Stimulated activated effector memory CD8-positive, alpha-beta T cell treated with anti-CD3 and anti-CD28 coated beads, Interleukin-12 subunit alpha, Interleukin-12 subunit beta, amount 100 ng/mL, for 72 hours (primary cell): ENCODE results near the gene NTN5.
A peak's percentile ranks its signal among the peaks of the same experiment; 100 is the strongest.
"Not testable (repeated sequence)": the region's sequence is repeated elsewhere in the genome, so short reads cannot be mapped to it uniquely, and the experiment has no call there.

ENCODE experiments used
- ATAC-seq: fragments of 150-1000 bp; cut with Tn5 transposase; 2 replicates; pipeline ENCODE4 v1.10.0; 2021
- DNase-seq, 2 donors: peaks; one replicate each; pipeline ENCODE4 v3.0.0; 2021 to 2022; ENCODE audit warnings: low spot score in 2 of 2
- H3K27ac Mint-ChIP-seq: one replicate; pipeline ENCODE4 v1.8.0; 2022; ENCODE audit warnings: mild to moderate bottlenecking, mixed read lengths
- H3K36me3 Mint-ChIP-seq: one replicate; pipeline ENCODE4 v1.8.0; 2022; ENCODE audit warnings: mild to moderate bottlenecking, mixed read lengths
- H3K4me1 Mint-ChIP-seq: one replicate; pipeline ENCODE4 v1.8.0; 2022; ENCODE audit warnings: mixed read lengths
- H3K4me3 Mint-ChIP-seq: one replicate; pipeline ENCODE4 v1.8.0; 2022; ENCODE audit warnings: mild to moderate bottlenecking, mixed read lengths
- H3K9me3 Mint-ChIP-seq: one replicate; pipeline ENCODE4 v1.8.0; 2022; ENCODE audit warnings: mixed read lengths

NTN5 gene

DNA sequence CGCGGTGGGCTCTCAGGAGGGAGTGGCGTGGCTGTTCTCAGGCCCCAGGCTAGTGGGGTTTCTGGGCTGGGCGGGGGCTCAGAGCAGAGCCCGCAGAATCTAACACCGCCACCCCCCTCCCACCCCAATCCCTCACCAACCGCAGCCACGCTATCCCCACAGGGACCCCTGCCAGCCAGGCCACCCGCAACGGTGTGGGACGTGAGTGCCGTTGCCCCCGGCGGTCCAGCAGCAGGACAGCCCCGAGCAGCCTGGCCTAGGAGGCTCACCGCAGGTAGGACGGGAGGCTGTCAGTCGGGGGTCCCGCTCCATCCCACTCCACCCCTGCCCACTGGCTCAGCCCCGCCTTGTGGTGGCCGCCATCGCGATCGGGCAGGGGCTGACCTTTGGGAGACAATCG, at the start of gene NTN5:
Gene NTN5, minus strand, starts transcription at position 24 of the 400 bp plus-strand sequence. CDS start 2,031 bp downstream, outside the sequence.
- Mint-ChIP-seq H3K9me3 (no peaks in the 10 kb centered on the region), H3K36me3 (peaks cover 18% of the 10 kb centered on the region), H3K4me3 (no peak within 1 kb of the TSS), H3K27ac (no peak within 1 kb of the TSS), H3K4me1 (peaks cover 16% of the 10 kb centered on the region)
- DNase-seq (no peak), ATAC-seq (no peak)

DNA sequence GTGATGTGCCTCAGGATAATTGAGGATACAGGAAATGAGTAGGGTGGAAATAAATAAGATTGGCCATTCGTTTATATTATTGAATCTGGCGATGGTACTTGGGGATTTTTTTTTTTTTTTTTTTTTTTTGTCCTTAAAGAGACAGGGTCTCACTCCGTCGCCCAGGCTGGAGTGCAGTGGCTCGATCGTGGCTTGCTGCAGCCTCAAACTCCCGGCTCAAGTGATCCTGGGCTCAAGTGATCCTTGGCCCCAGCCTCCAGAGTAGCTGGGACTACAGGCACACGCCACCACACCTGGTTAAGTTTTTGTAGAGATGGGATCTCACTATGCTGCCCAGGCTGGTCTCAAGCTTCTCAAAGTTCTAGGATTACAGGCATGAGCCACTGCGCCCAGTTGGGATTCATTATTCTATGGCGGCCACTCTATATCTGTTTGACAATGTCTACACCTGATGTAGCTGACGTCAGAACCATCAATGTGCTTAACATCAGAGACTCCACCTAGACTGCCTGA, 49.4 kb upstream of the NTN5 start:
- Mint-ChIP-seq H3K9me3 (peaks cover 15% of the 10 kb centered on the region), H3K27ac (no peak overlapping the region), H3K4me3 (no peak overlapping the region), H3K4me1 (peaks cover 33% of the 10 kb centered on the region), H3K36me3 (peaks cover 6% of the 10 kb centered on the region)
- no peak for ATAC-seq
- no peak for DNase-seq

DNA sequence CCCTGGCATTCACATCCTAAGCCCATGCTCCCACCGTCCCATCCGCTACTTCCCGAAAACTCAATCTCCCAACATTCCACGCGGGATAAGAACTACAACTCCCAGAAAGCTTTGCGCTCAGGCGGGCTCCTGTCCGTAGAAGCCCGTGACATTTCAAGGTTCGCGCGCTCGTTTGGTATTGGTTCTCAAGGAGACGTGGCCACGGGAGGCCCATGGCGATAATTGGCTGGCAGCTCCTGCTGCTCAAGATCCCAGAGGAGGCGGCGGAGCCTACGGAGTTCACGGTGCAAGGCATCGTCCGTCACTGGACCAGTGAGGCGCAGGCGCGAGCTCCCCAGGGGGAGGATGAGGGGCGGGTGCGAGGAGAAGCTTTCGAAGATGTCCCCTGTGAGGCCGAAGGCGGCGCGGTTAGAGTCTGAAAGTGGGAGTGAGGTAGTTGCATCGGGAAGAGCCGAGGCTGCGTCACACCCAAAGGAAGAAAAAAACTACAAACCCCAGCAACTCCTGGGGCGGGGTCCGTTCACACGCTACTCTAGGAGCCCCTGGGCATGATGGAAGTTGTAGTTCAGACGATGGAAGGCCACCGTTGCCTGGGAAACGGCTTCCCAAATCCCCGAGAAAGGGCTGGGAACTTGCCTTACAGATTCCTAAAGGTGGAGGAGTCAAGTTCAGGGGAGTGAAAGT, 47.9 kb upstream of the NTN5 start:
- H3K27ac Mint-ChIP-seq, result peak overlapping the region; percentile 96

GRCh38 chr19:48720251-48720612, 47.4 kb upstream of the NTN5 start:
- H3K4me3 Mint-ChIP-seq, result peak overlapping the region; percentile 86
- peak overlapping the region; percentile 96 for H3K27ac Mint-ChIP-seq
- peaks cover 6% of the 10 kb centered on the region for H3K9me3 Mint-ChIP-seq
- DNase-seq (no peak), ATAC-seq (peak; percentile 2)
- H3K36me3 Mint-ChIP-seq, result peaks cover 6% of the 10 kb centered on the region
- peaks cover 21% of the 10 kb centered on the region for H3K4me1 Mint-ChIP-seq

More for the DNA sequence above, 47.9 kb upstream of the NTN5 start:
- Mint-ChIP-seq H3K9me3 (peaks cover 10% of the 10 kb centered on the region), H3K4me1 (peaks cover 24% of the 10 kb centered on the region), H3K4me3 (peak overlapping the region; percentile 86), H3K36me3 (peaks cover 6% of the 10 kb centered on the region)
- DNase-seq (peak; percentile 80 to 95), ATAC-seq (peak; percentile 95)

DNA sequence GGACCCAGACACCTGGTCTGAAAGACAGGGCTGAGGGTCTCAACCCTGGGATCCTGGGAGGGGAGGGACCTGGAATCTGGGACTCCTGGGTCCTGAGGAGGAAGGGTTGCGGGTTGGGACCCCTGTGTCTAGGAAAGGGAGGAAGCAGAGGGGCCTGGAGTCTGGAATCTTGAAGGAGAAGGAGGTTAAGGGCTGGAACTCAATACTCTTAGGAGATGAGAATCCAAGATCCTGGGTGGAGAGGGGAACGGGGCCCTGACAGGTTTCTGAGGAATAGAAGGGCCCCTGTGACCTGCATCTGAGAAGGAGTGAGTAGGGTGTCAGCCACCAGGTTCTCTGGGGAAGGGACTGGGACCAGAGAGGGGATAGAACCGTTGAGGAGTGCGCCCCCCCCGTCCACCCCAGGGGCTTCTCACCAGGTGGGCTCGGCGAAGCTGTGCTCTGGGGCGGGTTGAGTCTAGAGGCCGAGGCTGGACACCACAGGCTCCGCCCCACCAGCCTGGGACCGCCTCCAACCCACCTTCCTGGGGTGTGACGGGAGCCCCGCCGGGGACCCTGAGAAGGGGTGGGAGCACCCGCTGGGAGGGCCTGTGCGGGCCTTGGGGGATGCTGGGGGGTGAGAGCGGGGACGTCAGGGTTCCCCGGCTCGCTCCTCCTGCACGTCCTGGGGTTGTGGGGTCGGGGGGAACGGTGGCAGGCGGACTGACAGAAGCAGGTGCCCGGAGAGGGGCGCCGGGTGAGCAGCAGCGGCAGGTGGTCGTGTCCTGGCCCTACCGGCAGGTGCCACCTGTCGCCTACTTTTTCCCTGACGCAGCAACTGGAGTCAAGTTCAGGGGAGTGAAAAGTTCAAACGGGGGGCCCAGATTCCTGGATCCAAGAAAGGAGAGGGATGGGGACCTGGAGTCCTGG, 46.7 kb upstream of the NTN5 start, which contains the start of gene MAMSTR:
Gene MAMSTR, minus strand, starts transcription at position 463 of the 909 bp plus-strand sequence. CDS start 694 bp downstream, outside the sequence.
- H3K4me3 Mint-ChIP-seq, result peak within 1 kb of the TSS; percentile 86
- ATAC-seq (no peak), DNase-seq (no peak)
- no peaks in the 10 kb centered on the region for H3K9me3 Mint-ChIP-seq
- peak within 1 kb of the TSS; percentile 96 for H3K27ac Mint-ChIP-seq
- peaks cover 21% of the 10 kb centered on the region for H3K4me1 Mint-ChIP-seq
- peaks cover 6% of the 10 kb centered on the region for H3K36me3 Mint-ChIP-seq

- peak overlapping the region; percentile 50 for H3K27ac Mint-ChIP-seq
- H3K4me3 Mint-ChIP-seq, result no peak overlapping the region
- H3K4me1 Mint-ChIP-seq, result peaks cover 23% of the 10 kb centered on the region
- ATAC-seq (no peak), DNase-seq (no peak)
- no peaks in the 10 kb centered on the region for H3K9me3 Mint-ChIP-seq
- H3K36me3 Mint-ChIP-seq, result peaks cover 6% of the 10 kb centered on the region
Measured at GRCh38 chr19:48718711-48719231, 46.0 kb upstream of the NTN5 start.

- not testable (repeated sequence) for H3K27ac Mint-ChIP-seq, H3K36me3 Mint-ChIP-seq, H3K4me3 Mint-ChIP-seq, ATAC-seq, H3K9me3 Mint-ChIP-seq, DNase-seq
- peaks cover 29% of the 10 kb centered on the region for H3K4me1 Mint-ChIP-seq
Measured at GRCh38 chr19:48718106-48718505, 45.3 kb upstream of the NTN5 start.

GRCh38 chr19:48716562-48717291, 43.9 kb upstream of the NTN5 start:
- peaks cover 6% of the 10 kb centered on the region for H3K36me3 Mint-ChIP-seq
- no peak overlapping the region for H3K4me3 Mint-ChIP-seq

DNA sequence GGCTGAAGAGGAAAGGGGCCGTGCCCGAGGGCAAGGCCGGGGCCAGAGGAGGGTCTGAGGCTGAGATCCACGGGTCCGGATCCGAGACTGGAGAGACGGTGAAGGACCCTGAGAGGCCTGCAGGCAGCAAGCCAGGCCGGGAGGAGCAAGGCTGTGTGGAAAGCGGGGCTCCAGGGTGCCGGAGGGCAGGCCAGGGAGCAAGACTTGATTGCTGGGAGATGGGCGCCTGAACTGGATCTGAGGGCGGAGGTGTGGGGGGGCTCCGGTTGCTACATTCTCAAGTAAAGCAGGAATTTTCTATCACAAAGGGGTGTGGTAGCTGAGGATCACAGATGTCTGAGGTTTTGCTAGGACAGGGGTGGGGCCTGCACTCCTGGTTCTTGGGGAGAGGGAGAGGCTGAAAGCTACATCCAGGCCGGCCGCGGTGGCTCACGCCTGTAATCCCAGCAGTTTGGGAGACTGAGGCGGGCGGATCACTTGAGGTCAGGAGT, 42.9 kb upstream of the NTN5 start:
- Mint-ChIP-seq H3K4me1 (peaks cover 28% of the 10 kb centered on the region), H3K9me3 (no peaks in the 10 kb centered on the region), H3K36me3 (peaks cover 2% of the 10 kb centered on the region), H3K27ac (no peak overlapping the region), H3K4me3 (peak overlapping the region; percentile 79)
- DNase-seq (no peak), ATAC-seq (no peak)

More at GRCh38 chr19:48716562-48717291, 43.9 kb upstream of the NTN5 start:
- ATAC-seq, result no peak
- peaks cover 34% of the 10 kb centered on the region for H3K4me1 Mint-ChIP-seq
- H3K27ac Mint-ChIP-seq, result no peak overlapping the region
- no peaks in the 10 kb centered on the region for H3K9me3 Mint-ChIP-seq
- no peak for DNase-seq

DNA sequence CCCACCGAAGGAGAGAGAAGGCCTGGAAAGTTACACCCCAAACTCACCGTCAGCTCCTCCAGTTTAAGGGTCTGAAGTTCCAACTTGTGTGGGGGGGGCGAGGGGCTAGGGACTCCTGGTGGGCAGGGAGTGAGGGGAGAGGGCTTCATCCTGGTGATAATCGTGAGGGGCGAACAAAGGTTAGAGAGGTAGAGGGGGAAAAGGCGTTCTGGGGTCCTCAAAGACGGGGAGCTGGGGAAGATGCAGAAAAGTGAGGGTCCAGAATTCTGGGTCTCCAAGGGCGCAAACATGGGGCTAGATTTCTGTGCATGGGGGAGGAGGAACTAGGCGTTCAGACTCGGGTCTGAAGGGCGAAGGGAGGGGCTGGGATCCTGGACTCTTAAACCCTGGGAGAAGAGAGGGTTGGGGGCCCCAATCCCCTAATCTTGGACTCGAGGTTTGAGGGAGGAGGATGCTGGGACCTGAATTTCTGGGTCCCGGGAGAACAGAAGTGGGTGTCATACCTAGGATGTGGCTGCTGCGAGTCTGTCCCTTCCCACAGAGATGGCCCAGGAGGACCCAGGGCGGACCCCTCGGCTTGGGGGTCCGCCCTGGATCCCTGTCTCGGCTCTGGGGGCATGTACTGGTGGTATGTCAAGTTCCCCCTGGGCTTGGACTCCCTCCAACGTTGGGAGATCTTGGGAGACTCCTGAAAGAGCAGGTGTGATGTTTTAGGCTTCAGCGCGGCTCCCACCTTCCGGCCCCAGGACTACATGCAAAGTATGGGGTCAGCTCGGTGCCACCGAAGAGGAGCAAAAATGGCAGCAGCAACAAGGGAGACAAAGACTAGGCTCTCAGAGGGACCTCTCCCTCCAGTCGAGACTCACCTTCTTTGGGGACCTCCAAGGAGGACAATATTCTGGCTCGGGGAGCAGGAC, 42.2 kb upstream of the NTN5 start:
- peak overlapping the region; percentile 85 for H3K27ac Mint-ChIP-seq
- ATAC-seq (no peak), DNase-seq (no peak)
- peak overlapping the region; percentile 79 for H3K4me3 Mint-ChIP-seq
- H3K4me1 Mint-ChIP-seq, result peaks cover 23% of the 10 kb centered on the region
- no peaks in the 10 kb centered on the region for H3K36me3 Mint-ChIP-seq
- H3K9me3 Mint-ChIP-seq, result no peaks in the 10 kb centered on the region

GRCh38 chr19:48713864-48714755, 41.3 kb upstream of the NTN5 start:
- DNase-seq, result peak; percentile 94 to 98
- Mint-ChIP-seq H3K4me1 (peaks cover 23% of the 10 kb centered on the region), H3K4me3 (peak overlapping the region; percentile 79)

DNA sequence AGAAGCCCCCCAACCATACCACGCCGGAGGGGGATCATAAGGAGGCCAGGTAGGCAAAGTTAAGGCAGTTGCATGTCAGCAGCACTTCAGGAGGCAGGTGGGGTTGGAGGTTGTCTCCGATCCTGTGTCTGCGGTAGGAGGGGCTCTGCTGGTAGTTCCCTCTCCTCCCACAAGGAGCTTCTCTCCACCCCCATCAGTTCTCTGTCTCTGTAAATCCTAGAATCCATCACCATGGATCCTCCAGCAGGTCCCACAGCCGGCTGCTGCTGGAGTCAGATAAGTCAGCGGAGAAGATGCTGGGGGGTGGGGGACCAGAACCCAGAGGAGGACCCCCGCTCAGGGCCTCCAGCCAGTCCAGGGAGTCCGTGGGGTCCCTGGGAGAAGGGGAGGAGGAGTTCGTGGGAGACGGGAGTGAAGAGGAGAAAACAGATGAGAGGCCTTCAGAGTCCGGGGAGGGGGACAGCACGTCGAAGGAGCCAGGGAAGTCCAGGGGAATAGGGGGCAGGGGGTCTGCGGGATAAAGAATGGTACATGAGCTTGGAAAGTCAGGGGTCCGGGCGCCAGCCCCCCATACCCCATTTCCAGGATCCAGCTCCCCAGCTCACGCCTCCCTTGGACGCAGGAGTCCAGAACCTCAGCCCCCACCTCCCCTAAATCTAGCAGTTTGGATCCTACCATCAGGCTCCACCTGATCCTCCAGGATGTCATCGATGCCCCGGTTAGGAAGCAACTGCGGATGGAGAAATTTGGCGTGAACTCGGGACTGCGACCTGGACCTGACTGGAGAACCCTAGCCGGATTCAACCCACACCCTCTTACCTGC, 40.4 kb upstream of the NTN5 start:
- no peaks in the 10 kb centered on the region for H3K9me3 Mint-ChIP-seq
- peak overlapping the region; percentile 11 for H3K27ac Mint-ChIP-seq
- peak overlapping the region; percentile 79 for H3K4me3 Mint-ChIP-seq
- ATAC-seq (no peak), DNase-seq (no peak)
- H3K36me3 Mint-ChIP-seq, result no peaks in the 10 kb centered on the region
- peaks cover 23% of the 10 kb centered on the region for H3K4me1 Mint-ChIP-seq

More at GRCh38 chr19:48713864-48714755, 41.3 kb upstream of the NTN5 start:
- peak overlapping the region; percentile 85 for H3K27ac Mint-ChIP-seq
- ATAC-seq, result peak; percentile 94
- H3K36me3 Mint-ChIP-seq, result no peaks in the 10 kb centered on the region
- no peaks in the 10 kb centered on the region for H3K9me3 Mint-ChIP-seq
